ENCODE data around the gene PLEK.

DNA sequence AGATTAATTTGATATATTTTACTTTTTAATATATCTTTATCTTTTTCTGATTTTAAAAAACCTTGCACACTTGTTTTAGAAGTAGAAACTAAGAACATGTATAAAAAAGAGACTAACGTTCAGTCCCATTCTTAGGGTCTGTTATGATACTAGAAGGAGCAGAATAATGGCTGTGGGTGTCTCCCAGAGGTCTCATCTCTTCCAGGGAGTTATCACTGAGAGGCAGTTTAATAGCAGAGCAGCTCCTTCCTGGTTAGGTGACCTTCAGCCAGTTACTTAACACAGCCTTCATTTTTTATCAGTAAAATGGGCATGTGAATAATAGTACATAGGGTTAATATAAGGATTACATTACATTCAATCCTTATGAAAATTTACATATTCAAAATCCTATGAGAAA, 61.4 kb downstream of the PLEK start:
- no peak for TF ChIP-seq CTCF (IDR thresholded peaks at IDR 0.05)
- no peak for TF ChIP-seq EZH2 (IDR thresholded peaks at IDR 0.05; ENCODE audit: borderline replicate concordance, insufficient read depth, low read depth, low read length, poor library complexity, severe bottlenecking)
